GM19035 (cell line): ENCODE measurements around the gene TK2.
"Not testable (repeated sequence)": the region's sequence is repeated elsewhere in the genome, so short reads cannot be mapped to it uniquely, and the experiment has no call there.

Source experiments
- ATAC-seq: cut with Tn5 transposase; IDR thresholded peaks from one replicate; pipeline ENCODE4 v1.9.1; 2021; ENCODE audit not compliant: unreplicated experiment

TK2 gene

DNA sequence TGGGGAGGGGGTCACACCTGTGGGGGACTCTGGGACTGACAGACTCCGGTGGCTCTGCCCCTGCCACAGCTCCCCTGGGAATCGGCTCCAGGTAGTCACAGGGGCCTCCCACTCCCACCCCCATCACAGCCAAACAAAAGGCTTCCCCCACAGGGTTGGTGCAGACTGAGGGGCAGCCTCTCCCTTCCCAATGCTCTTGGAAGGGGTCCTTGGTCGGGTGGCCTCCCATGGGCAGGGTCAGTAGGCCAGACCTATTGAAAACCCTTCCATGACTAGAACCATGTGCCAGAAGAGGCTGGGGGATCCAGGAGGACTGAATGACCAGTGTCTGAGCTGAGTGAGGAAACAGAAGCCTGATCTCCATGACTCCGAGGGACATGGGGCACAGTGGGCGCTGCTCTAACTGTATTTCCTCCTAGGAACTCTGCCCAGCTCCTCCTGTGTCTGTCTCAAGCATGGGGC lies 28.6 kb downstream of the TK2 start:
- ATAC-seq = no peak

GRCh38 chr16:66520406-66521170 lies 29.3 kb downstream of the TK2 start:
- ATAC-seq = no peak

- ATAC-seq = no peak
Observed at GRCh38 chr16:66519482-66520373, 30.2 kb downstream of the TK2 start.

DNA sequence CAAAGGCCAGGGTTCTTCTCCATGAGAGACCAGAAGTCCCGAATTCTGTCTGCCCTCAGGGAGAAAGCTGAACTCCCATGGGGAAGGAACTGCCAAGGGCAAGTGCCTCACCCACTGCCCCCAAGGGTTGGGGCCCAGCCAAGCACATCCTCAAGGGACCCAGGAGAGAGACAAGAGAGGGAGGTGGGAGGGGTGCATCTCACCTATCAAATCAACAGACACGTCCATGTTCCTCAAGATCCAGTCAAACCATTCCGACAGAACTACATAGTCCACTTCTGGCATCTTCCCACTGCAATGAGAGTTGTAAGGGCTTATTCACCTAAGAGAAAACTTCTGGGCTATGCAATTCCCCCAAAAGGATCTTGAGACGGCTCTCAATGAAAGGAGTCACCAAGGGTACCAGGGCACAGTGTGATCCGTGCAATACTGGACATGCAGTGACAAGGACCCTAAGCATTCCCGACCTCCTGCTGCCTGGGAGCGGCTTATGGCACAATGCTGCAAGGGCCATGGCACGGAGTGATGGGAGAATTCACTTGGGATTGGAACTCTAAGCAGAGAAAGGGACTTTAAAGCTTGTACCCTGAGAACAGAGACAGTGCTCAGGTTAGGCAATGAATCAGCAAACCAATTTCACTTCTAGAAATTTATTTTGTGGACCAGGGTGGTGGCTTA lies 32.2 kb downstream of the TK2 start:
- ATAC-seq = no peak

GRCh38 chr16:66516808-66517585 lies 32.9 kb downstream of the TK2 start:
- peak; percentile 98 for ATAC-seq

DNA sequence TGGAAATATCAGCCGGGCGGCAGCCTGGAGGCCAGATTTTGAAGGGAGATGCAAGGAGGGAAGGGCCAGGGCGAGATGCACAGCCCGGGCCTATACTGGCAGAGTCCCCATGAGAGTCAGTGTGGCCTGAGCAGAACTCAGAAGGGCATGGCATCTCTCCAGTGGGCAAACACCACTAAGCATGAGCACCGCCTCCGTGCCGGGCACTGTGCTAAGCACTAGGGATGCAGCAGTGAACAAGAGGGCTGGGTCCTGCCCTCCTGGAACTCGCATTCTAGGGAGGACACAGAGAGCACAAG lies 33.5 kb downstream of the TK2 start:
- no peak for ATAC-seq

DNA sequence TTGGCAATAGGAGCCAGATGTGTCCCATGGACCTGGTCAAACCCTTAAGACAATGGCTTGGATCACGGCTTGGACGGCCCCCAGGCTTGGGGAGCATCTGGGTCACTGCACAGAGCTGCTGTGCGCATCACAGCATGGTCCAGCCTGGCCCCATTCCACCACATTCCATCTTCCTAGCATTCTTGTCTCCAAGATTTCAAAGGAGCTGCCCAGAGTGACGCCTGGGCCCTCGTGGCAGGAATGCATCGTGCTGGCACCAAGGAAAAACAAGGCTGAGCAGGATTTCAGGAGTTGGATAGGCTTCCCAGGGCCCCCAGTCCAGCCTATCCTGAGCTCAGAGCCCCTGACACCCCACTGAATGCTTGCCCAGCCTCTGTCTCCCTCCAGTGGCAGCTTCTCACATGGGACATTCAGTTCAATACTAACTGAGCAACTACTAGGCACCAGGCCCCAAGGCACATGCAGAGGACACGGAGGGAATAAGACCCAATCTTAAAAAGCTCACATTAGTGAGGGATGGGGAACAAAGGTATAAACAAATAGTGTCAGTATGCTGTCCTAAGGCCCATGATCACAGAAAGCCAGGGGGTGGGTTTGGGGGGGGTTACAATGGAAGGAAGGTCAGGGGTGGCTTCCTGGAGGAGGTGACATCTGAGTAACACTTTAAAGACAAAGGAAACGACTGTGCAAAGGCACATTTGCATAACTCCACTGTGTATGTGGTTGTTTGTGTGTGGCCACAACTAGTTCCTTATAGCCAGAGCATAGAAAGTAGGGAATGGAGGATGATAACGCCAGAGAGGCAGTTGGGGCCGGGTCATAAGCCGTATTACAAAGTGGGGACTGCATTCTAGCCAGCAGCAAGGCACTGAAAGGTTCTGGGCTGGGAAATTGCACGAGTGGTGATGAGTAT lies 34.1 kb downstream of the TK2 start:
- ATAC-seq = peak; percentile 1

DNA sequence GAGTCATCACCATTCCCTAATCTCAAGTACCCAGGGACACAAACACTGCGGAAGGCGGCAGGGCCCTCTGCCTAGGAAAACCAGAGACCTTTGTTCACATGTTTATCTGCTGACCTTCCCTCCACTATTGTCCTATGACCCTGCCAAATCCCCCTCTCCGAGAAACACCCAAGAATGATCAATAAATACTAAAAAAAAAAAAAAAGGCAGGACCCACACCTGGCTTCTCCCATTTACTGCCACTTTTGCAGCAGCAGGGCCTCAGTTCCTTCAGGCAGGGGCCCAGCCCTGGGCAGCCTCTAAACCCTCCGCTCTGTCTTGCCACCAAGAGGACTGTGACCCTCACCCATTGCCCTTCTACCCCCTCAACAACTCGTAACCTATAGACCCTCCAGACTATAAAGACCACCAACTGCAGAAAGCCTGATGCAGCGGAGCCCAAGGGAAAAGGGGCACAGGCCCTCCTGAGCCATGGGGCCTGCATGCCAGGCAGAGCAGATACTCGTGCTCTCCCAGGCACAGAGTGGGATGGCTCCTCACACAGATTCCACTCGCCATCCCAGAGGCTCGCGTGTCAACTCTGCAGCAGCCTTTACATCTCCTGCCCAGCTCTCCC lies 34.8 kb downstream of the TK2 start:
- ATAC-seq = not testable (repeated sequence)

DNA sequence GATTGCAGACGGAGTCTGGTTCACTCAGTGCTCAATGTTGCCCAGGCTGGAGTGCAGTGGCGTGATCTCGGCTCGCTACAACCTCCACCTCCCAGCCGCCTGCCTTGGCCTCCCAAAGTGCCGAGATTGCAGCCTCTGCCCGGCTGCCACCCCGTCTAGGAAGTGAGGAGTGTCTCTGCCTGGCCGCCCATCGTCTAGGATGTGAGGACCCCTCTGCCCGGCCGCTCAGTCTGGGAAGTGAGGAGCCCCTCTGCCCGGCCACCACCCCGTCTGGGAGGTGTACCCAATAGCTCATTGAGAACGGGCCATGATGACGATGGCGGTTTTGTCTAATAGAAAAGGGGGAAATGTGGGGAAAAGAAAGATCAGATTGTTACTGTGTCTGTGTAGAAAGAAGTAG lies 35.5 kb downstream of the TK2 start:
- not testable (repeated sequence) for ATAC-seq

DNA sequence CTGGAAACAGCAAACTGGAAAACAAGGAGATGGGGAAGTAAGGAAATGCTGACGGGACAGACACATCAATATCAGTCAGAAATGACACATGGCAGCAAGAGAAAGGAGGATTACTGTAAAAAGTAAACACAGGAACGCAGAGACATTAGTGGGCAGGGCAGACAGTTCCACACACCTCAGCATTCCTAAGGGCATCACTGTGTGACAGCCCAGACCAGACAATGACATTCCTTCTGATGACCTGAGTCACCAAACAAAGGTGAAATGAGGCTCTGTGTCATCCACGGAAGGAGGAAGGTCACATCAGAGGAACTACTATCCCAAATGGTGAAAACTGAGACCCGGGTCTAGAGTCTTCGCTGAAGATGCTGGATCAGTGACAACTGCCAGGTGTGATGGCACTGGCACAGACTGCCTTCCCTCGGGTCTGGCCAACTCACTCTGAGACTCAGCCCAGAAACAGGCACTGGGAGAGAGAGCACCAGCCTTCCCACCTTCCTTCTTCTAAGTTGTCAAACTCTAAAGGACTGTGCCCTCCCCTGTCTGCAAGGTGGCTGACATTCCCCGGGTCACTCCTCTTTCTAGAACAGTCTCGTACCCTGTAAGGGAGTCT lies 36.7 kb downstream of the TK2 start:
- no peak for ATAC-seq

DNA sequence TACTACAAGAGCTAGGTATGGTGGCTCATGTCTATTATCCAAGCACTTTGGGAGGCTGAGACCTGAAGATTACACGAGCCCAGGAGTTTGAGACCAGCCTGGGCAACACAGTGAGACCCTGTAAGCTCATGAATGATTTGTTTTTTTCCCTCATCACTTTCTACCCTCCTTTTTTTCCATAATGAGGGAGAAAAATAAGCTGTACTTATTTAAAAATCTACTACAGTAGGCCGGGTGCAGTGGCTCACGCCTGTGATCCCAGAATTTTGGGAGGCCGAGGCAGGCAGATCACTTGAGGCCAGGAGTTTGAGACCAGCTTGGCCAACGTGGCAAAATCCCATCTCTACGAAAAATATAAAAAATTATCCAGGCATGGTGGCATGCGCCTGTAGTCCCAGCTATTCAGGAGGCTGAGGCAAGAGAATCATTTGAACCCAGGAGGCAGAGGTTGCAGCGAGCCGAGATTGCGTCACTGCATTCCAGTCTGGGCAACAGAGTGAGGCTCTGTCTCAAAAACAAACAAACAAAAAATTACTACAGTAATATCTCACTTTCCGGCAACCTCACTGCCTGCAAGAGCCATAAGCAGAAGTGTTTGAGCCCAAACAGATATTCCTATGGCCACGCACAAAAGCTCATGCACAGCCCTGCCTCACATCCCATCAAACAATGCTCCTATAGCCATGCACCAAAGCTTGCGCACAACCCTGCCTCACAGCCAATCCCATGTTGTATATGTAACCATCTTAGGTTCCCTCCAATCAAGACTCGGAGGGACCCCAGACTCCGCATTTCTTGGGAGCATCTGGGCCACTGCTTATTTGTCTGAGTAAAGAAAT lies 37.4 kb downstream of the TK2 start:
- ATAC-seq = no peak

- no peak for ATAC-seq
Observed at GRCh38 chr16:66511602-66512271, 38.2 kb downstream of the TK2 start.

- ATAC-seq = no peak
Observed at GRCh38 chr16:66510711-66511601, 39.0 kb downstream of the TK2 start.

DNA sequence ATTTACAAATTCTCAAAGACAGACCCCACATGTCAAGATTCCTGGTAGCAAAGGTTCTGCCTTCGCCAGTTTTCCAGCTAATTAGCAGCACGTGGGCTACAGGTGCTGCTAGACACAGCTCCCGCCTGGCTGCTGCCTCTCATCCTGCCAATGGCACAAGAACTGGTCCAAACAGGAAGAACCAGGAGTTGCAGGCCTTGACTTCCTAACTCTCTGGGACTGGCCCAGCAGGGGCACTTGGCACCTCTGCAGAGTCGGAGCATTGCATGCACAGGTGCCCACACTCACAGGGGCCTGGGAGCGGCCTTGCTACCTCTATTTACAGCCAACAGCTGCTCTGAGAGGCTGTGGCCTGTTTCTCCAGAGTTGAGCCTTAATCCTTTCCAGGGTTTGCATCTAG lies 39.6 kb downstream of the TK2 start:
- no peak for ATAC-seq

DNA sequence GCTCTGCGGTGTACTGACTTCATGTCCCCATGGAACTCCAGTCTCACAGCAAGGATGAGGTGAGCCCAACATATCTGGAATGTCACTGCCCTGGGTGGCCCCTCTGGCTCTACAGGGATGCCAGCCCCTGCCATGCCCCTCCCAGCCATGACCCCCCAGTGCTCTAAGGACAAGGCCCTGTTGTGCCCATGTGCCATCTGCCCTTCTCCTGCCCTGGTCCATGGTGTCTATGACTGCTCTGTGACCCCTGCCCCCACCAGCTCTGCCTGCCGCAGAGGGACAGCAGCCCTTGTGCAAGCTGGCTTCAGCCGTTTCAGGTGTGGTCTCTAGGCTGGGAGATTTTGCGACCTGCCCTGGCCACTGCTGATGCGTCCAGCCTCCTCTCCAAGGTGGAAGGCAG lies 40.3 kb downstream of the TK2 start:
- no peak for ATAC-seq

DNA sequence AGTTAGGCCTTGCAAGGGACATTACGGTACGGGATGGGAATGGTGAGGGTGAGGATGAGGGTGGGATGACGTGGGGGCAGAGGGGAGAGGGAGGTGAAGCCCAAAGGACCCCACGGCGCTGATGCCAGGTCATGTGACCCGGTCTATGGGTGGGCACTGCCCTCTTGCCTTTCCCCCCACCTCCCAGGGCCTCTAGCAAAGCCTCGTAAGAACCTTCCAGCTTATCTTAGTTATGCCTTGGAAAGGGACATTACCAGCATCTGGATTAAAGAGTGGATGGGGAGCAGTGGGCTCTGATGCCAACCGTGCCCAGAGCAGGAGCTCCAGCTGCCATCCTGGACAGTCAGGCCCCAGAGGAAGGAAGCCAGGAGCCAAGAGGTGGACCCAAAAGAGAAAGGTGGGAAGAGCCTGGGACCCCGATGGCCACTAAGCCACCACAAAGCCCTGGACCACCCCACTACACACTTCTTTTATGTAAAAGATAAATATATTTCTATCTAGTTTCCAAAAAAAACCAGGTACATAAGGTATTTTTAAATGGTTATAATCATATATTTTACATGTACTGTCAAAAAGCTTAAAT lies 40.9 kb downstream of the TK2 start:
- no peak for ATAC-seq
